HG03469 (cell line): ENCODE data around the gene C6orf163.
"Not testable (repeated sequence)": the region's sequence is repeated elsewhere in the genome, so short reads cannot be mapped to it uniquely, and the experiment has no call there.

Experiments
- ATAC-seq: cut with Tn5 transposase; IDR thresholded peaks from one replicate; pipeline ENCODE4 v1.9.1; 2021; ENCODE audit warnings: mild to moderate bottlenecking, moderate library complexity, moderate number of reproducible peaks; ENCODE audit not compliant: unreplicated experiment

Gene C6orf163

GRCh38 chr6:87344731-87345130, at the start of gene C6orf163:
Gene C6orf163, plus strand, starts transcription at chr6:87344813. Its CDS starts 287 bp downstream, at chr6:87345100.
- no peak for ATAC-seq

GRCh38 chr6:87297119-87297518, 47.5 kb upstream of the C6orf163 start:
- no peak for ATAC-seq

GRCh38 chr6:87301277-87301676, 43.3 kb upstream of the C6orf163 start:
- not testable (repeated sequence) for ATAC-seq

GRCh38 chr6:87308970-87309369, 35.6 kb upstream of the C6orf163 start:
- ATAC-seq = no peak

- no peak for ATAC-seq
These were observed 31.8 kb upstream of the C6orf163 start for GRCh38 chr6:87312860-87313259.

- no peak for ATAC-seq
These were observed 29.5 kb upstream of the C6orf163 start for GRCh38 chr6:87315071-87315470.

- ATAC-seq = no peak
These were observed 25.2 kb upstream of the C6orf163 start for GRCh38 chr6:87319271-87319987.

- ATAC-seq = peak; percentile 98
These were observed 22.1 kb upstream of the C6orf163 start, which contains the start of gene SMIM8 for GRCh38 chr6:87322304-87323212. Gene SMIM8, plus strand, starts transcription at chr6:87322588. Its CDS starts 14,444 bp downstream, at chr6:87337032.

GRCh38 chr6:87323880-87324279, 20.7 kb upstream of the C6orf163 start:
- ATAC-seq = not testable (repeated sequence)

- no peak for ATAC-seq
These were observed 13.7 kb upstream of the C6orf163 start for GRCh38 chr6:87330961-87331360.

- no peak for ATAC-seq
These were observed 11.6 kb upstream of the C6orf163 start for GRCh38 chr6:87333033-87333432.

GRCh38 chr6:87333591-87334181, 10.9 kb upstream of the C6orf163 start:
- ATAC-seq = no peak

- no peak for ATAC-seq
These were observed 9.9 kb upstream of the C6orf163 start for GRCh38 chr6:87334683-87335082.

- no peak for ATAC-seq
These were observed 8.2 kb upstream of the C6orf163 start for GRCh38 chr6:87336367-87336766.

GRCh38 chr6:87340230-87340629, 4.4 kb upstream of the C6orf163 start:
- no peak for ATAC-seq

- no peak for ATAC-seq
These were observed 3.5 kb upstream of the C6orf163 start for GRCh38 chr6:87341158-87341557.

GRCh38 chr6:87341899-87342298, 2.7 kb upstream of the C6orf163 start:
- ATAC-seq = peak; percentile 95

GRCh38 chr6:87342829-87343228, 1.8 kb upstream of the C6orf163 start:
- ATAC-seq = no peak

GRCh38 chr6:87346700-87347099, 2.1 kb downstream of the C6orf163 start:
- no peak for ATAC-seq

GRCh38 chr6:87349896-87350295, 5.3 kb downstream of the C6orf163 start:
- no peak for ATAC-seq

GRCh38 chr6:87350516-87350915, 5.9 kb downstream of the C6orf163 start:
- no peak for ATAC-seq
